HG03457 (cell line): ENCODE results near the gene RNASE7.

Experiments used
- ATAC-seq: cut with Tn5 transposase; IDR thresholded peaks from one replicate; pipeline ENCODE4 v1.9.1; 2021; ENCODE audit warnings: moderate number of reproducible peaks; ENCODE audit not compliant: unreplicated experiment

RNASE7 gene

GRCh38 chr14:21066882-21067502 lies 24.8 kb downstream of the RNASE7 start:
- ATAC-seq, result no peak

GRCh38 chr14:21068521-21069387 lies 26.6 kb downstream of the RNASE7 start:
- ATAC-seq, result no peak

- ATAC-seq, result no peak
Measured at GRCh38 chr14:21069388-21070082, 27.4 kb downstream of the RNASE7 start.

- no peak for ATAC-seq
Measured at GRCh38 chr14:21070083-21070609, 28.0 kb downstream of the RNASE7 start, which contains the start of gene ARHGEF40. Gene ARHGEF40 (plus strand): TSS chr14:21070304. CDS start chr14:21070397, 93 bp downstream.

- no peak for ATAC-seq
Measured at GRCh38 chr14:21070610-21071224, 28.6 kb downstream of the RNASE7 start.

GRCh38 chr14:21071225-21072030 lies 29.3 kb downstream of the RNASE7 start:
- ATAC-seq, result no peak

GRCh38 chr14:21072031-21072473 lies 29.9 kb downstream of the RNASE7 start:
- ATAC-seq, result no peak

- ATAC-seq, result no peak
Measured at GRCh38 chr14:21072781-21073339, 30.7 kb downstream of the RNASE7 start.

GRCh38 chr14:21073921-21074320 lies 31.8 kb downstream of the RNASE7 start:
- no peak for ATAC-seq

- no peak for ATAC-seq
Measured at GRCh38 chr14:21074398-21075272, 32.5 kb downstream of the RNASE7 start.

GRCh38 chr14:21075719-21076437 lies 33.7 kb downstream of the RNASE7 start:
- no peak for ATAC-seq

GRCh38 chr14:21077672-21078071 lies 35.5 kb downstream of the RNASE7 start:
- no peak for ATAC-seq

GRCh38 chr14:21078287-21078686 lies 36.1 kb downstream of the RNASE7 start:
- no peak for ATAC-seq

- no peak for ATAC-seq
Measured at GRCh38 chr14:21078726-21079125, 36.6 kb downstream of the RNASE7 start.

GRCh38 chr14:21081521-21082142 lies 39.5 kb downstream of the RNASE7 start:
- no peak for ATAC-seq

GRCh38 chr14:21083565-21084325 lies 41.6 kb downstream of the RNASE7 start:
- ATAC-seq, result no peak

- ATAC-seq, result no peak
Measured at GRCh38 chr14:21084396-21084795, 42.2 kb downstream of the RNASE7 start.
